Endodermal cell (in vitro differentiated cells): ENCODE data around the gene APBA2. TPM values are rescaled to one million over a fixed set of nuclear protein-coding genes. Genes with fewer than 3 reads are reported as not detected.

ENCODE experiments used
- DNase-seq: peaks from one replicate; pipeline ENCODE4 v3.0.0-alpha.2; 2017
- H3K27ac ChIP-seq: 2 replicates; pipeline ENCODE4 v1.5.1; 2013; ENCODE audit warnings: mild to moderate bottlenecking, low read depth, low read length, moderate library complexity
- H3K27me3 ChIP-seq: 2 replicates; pipeline ENCODE4 v1.6.1; 2013; ENCODE audit warnings: mild to moderate bottlenecking, low read length, moderate library complexity; ENCODE audit not compliant: insufficient read depth, control insufficient read depth, poor library complexity, severe bottlenecking
- H3K36me3 ChIP-seq: 2 replicates; pipeline ENCODE4 v1.7.0; 2013; ENCODE audit warnings: mild to moderate bottlenecking, low read length, moderate library complexity; ENCODE audit not compliant: control insufficient read depth, insufficient read depth
- H3K4me1 ChIP-seq: one replicate; pipeline ENCODE4 v1.7.0; 2013; ENCODE audit warnings: low read length; ENCODE audit not compliant: control insufficient read depth, insufficient read depth
- H3K4me3 ChIP-seq: 2 replicates; pipeline ENCODE4 v1.5.1; 2013; ENCODE audit warnings: mild to moderate bottlenecking, low read length, moderate library complexity
- H3K9ac ChIP-seq: 2 replicates; pipeline ENCODE4 v1.6.1; 2013; ENCODE audit warnings: mild to moderate bottlenecking, low read length, moderate library complexity; ENCODE audit not compliant: poor library complexity, severe bottlenecking; ENCODE audit errors: extremely low read depth
- H3K9me3 ChIP-seq: 2 replicates; pipeline ENCODE4 v1.6.1; 2013; ENCODE audit warnings: mild to moderate bottlenecking, low read length, moderate library complexity; ENCODE audit not compliant: control insufficient read depth
- H3K27ac Mint-ChIP-seq: 2 replicates; pipeline ENCODE4 v1.8.0; 2020; ENCODE audit warnings: mixed read lengths
- H3K27me3 Mint-ChIP-seq: 2 replicates; pipeline ENCODE4 v1.8.0; 2021; ENCODE audit warnings: mild to moderate bottlenecking, mixed read lengths; ENCODE audit not compliant: insufficient read depth
- H3K36me3 Mint-ChIP-seq: 2 replicates; pipeline ENCODE4 v1.8.0; 2020; ENCODE audit warnings: low read depth, mixed read lengths
- H3K4me1 Mint-ChIP-seq: 2 replicates; pipeline ENCODE4 v1.8.0; 2020; ENCODE audit warnings: mixed read lengths
- H3K4me3 Mint-ChIP-seq: 2 replicates; pipeline ENCODE4 v1.8.0; 2020; ENCODE audit warnings: mild to moderate bottlenecking, moderate library complexity, mixed read lengths
- H3K9me3 Mint-ChIP-seq: 2 replicates; pipeline ENCODE4 v1.8.0; 2020; ENCODE audit warnings: mild to moderate bottlenecking, mixed read lengths
- CTCF ChIP-seq: fragments of 200-600 bp; sonication (generic); conservative IDR thresholded peaks from 2 replicates; pipeline ENCODE4 v1.5.0; 2021; ENCODE audit warnings: antibody characterized with exemption, mild to moderate bottlenecking
- WGBS, 2 experiments: methylation state at CpG; one replicate each; pipeline versions ENCODE4 v1.1.5 to v1.1.7; 2013; ENCODE audit warnings: missing lambda C conversion rate in 2 of 2, mixed read lengths in 1 of 2; ENCODE audit not compliant: insufficient coverage in 1 of 2, insufficient read length in 1 of 2; 5-methylcytosine and 5-hydroxymethylcytosine counted together
- total RNA-seq, 2 donors: library from RNA; stranded (reverse); fragmentation: NEBNext Ultra II Directional in 1 of 2; extraction: Animal tissue kit (Norgen Biotek cat#: 25700) in 1 of 2; gene quantifications; 2 replicates in 1 of 2; 3 replicates in 1 of 2; pipeline ENCODE4 v1.2.1, GENCODE V29; 2021

Gene APBA2
- total RNA-seq, 2 donors from 2014 or later, result 27.1 to 27.3 TPM

- no peak for TF ChIP-seq CTCF
- DNase-seq, result peak; percentile 14
- Mint-ChIP-seq H3K27ac (no peak overlapping the region), H3K27me3 (no peaks in the 10 kb centered on the region), H3K36me3 (peaks cover 21% of the 10 kb centered on the region), H3K4me3 (no peak overlapping the region), H3K9me3 (no peaks in the 10 kb centered on the region), H3K4me1 (peaks cover 5% of the 10 kb centered on the region)
- no peaks in the 10 kb centered on the region for H3K4me1 ChIP-seq
- H3K9me3 ChIP-seq, result no peaks in the 10 kb centered on the region
- WGBS, 2 experiments, result 89 to 100% methylated on average over 3 to 5 of the region's 5 CpGs
- H3K36me3 ChIP-seq, result no peaks in the 10 kb centered on the region
- H3K27ac ChIP-seq, result no peak overlapping the region
- no peaks in the 10 kb centered on the region for H3K27me3 ChIP-seq
- no peak overlapping the region for H3K4me3 ChIP-seq
- no peak overlapping the region for H3K9ac ChIP-seq
These were observed 36.9 kb downstream of the APBA2 start for GRCh38 chr15:28922707-28923012.

DNA sequence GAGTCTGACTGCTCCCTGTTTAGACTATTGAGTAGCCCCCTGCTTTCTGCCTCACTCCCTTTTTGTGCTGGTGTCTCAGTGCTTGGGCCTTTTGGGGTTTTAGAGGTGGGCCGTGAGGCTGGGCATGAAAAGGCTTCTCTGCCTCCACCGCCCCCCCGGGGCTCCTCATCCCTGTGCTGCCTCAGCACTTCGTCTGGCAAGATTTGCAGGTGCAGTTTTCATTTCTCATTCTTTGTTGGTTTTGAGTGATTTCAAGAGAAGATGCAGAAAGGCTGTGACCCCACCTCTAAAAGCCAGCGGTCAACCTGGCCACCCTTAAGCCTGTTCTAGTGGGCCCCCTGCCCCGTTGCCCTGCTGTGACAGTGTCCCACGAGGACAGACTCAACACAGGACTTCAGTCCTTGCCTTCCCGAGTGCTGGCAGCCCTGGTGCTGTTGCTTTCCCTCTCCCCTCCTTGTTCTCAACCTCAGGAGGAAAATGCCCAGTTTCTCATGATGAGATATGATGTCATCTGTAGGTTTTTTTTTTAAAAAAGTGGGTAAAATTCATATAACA is 38.0 kb downstream of the APBA2 start:
- Histone ChIP-seq H3K36me3 (no peaks in the 10 kb centered on the region), H3K9ac (no peak overlapping the region), H3K4me1 (no peaks in the 10 kb centered on the region), H3K4me3 (no peak overlapping the region), H3K27ac (no peak overlapping the region), H3K9me3 (no peaks in the 10 kb centered on the region), H3K27me3 (no peaks in the 10 kb centered on the region)
- no peaks in the 10 kb centered on the region for H3K27me3 Mint-ChIP-seq
- peaks cover 21% of the 10 kb centered on the region for H3K36me3 Mint-ChIP-seq
- no peak overlapping the region for H3K4me3 Mint-ChIP-seq
- H3K4me1 Mint-ChIP-seq, result no peaks in the 10 kb centered on the region
- WGBS, 2 experiments, result 88% methylated on average over 8 of the region's 8 CpGs; no CpG with 5 or more reads in 1 of the 2 experiments
- no peaks in the 10 kb centered on the region for H3K9me3 Mint-ChIP-seq
- no peak overlapping the region for H3K27ac Mint-ChIP-seq
- DNase-seq, result peak; percentile 19
- no peak for TF ChIP-seq CTCF

GRCh38 chr15:28927043-28927442 is 41.3 kb downstream of the APBA2 start:
- Histone ChIP-seq H3K27ac (no peak overlapping the region), H3K36me3 (no peaks in the 10 kb centered on the region), H3K4me3 (no peak overlapping the region), H3K9me3 (no peaks in the 10 kb centered on the region), H3K9ac (no peak overlapping the region), H3K4me1 (no peaks in the 10 kb centered on the region), H3K27me3 (no peaks in the 10 kb centered on the region)
- no peaks in the 10 kb centered on the region for H3K4me1 Mint-ChIP-seq
- WGBS, 2 experiments, result 83 to 94% methylated on average over 2 to 5 of the region's 5 CpGs
- no peak for TF ChIP-seq CTCF
- no peak overlapping the region for H3K4me3 Mint-ChIP-seq
- H3K27ac Mint-ChIP-seq, result no peak overlapping the region
- H3K36me3 Mint-ChIP-seq, result peaks cover 24% of the 10 kb centered on the region
- H3K27me3 Mint-ChIP-seq, result no peaks in the 10 kb centered on the region
- peaks cover 1% of the 10 kb centered on the region for H3K9me3 Mint-ChIP-seq
- DNase-seq, result no peak
